GM23248 (cell line): ENCODE measurements around the gene ZBTB22. TPM values are rescaled to one million over a fixed set of nuclear protein-coding genes. Genes with fewer than 3 reads are reported as not detected.

ENCODE experiments used
- DNase-seq: peaks from one replicate; pipeline ENCODE4 v3.0.0-alpha.2; 2015
- H2AFZ ChIP-seq: fragments of 200-600 bp; sonication (generic); 2 replicates; pipeline ENCODE4 v1.6.1; 2016; ENCODE audit warnings: antibody characterized with exemption
- H3F3A ChIP-seq: fragments of 200-600 bp; sonication (generic); 2 replicates; pipeline ENCODE4 v1.6.1; 2016; ENCODE audit warnings: mild to moderate bottlenecking, antibody characterized with exemption, mixed run types; ENCODE audit not compliant: insufficient read depth
- H3K27ac ChIP-seq: fragments of 200-600 bp; sonication (generic); 2 replicates; pipeline ENCODE4 v1.5.1; 2016; ENCODE audit warnings: mild to moderate bottlenecking
- H3K27me3 ChIP-seq: fragments of 200-600 bp; sonication (generic); replicated peaks from 2 replicates; pipeline ENCODE4 v1.6.1; 2016; ENCODE audit warnings: mild to moderate bottlenecking; ENCODE audit not compliant: insufficient read depth
- H3K36me3 ChIP-seq: fragments of 200-600 bp; sonication (generic); 2 replicates; pipeline ENCODE4 v1.6.1; 2016; ENCODE audit warnings: low read depth, mild to moderate bottlenecking
- H3K4me1 ChIP-seq: fragments of 200-600 bp; sonication (generic); 2 replicates; pipeline ENCODE4 v1.6.1; 2016; ENCODE audit warnings: mild to moderate bottlenecking; ENCODE audit not compliant: insufficient read depth
- H3K4me2 ChIP-seq: fragments of 200-600 bp; sonication (generic); one replicate; pipeline ENCODE4 v1.6.1; 2016; ENCODE audit warnings: mild to moderate bottlenecking; ENCODE audit not compliant: unreplicated experiment
- H3K4me3 ChIP-seq: fragments of 200-600 bp; sonication (generic); 2 replicates; pipeline ENCODE4 v1.5.1; 2016; ENCODE audit warnings: mild to moderate bottlenecking
- H3K79me2 ChIP-seq: fragments of 200-600 bp; sonication (generic); 2 replicates; pipeline ENCODE4 v1.6.1; 2016; ENCODE audit warnings: mild to moderate bottlenecking; ENCODE audit not compliant: insufficient read depth
- H3K9ac ChIP-seq: fragments of 200-600 bp; sonication (generic); 2 replicates; pipeline ENCODE4 v1.6.1; 2016; ENCODE audit warnings: mild to moderate bottlenecking
- H3K9me2 ChIP-seq: fragments of 200-600 bp; sonication (generic); 2 replicates; pipeline ENCODE4 v1.6.1; 2016; ENCODE audit warnings: mixed run types, mild to moderate bottlenecking, moderate library complexity; ENCODE audit not compliant: insufficient read depth
- H3K9me3 ChIP-seq: fragments of 200-600 bp; sonication (generic); one replicate; pipeline ENCODE4 v1.6.1; 2017; ENCODE audit warnings: low read depth
- H4K20me1 ChIP-seq: fragments of 200-600 bp; sonication (generic); 2 replicates; pipeline ENCODE4 v1.6.0; 2016; ENCODE audit not compliant: insufficient read depth
- EZH2 ChIP-seq: fragments of 200-600 bp; sonication (generic); IDR thresholded peaks from 2 replicates; pipeline ENCODE4 v1.6.1; 2018; ENCODE audit warnings: antibody characterized with exemption, mild to moderate bottlenecking; ENCODE audit not compliant: insufficient read depth, poor library complexity, severe bottlenecking
- EZH2phosphoT487 ChIP-seq: fragments of 200-600 bp; sonication (generic); IDR thresholded peaks from 2 replicates; pipeline ENCODE4 v1.6.1; 2018; ENCODE audit warnings: antibody characterized with exemption, moderate library complexity, mild to moderate bottlenecking, low read depth; ENCODE audit not compliant: insufficient read depth
- WGBS, 2 experiments: methylation state at CpG; one replicate each; pipeline ENCODE4 v1.1.6; 2015 to 2017; ENCODE audit warnings: low lambda C conversion rate in 2 of 2, low coverage in 1 of 2; ENCODE audit errors: missing lambda C conversion rate in 2 of 2; 5-methylcytosine and 5-hydroxymethylcytosine counted together
- in situ Hi-C: fragments of 300-500 bp; cut with MboI; formaldehyde crosslinking; loops from 2 replicates; pipeline ENCODE4 v1.15.0; 2020
- polyA plus RNA-seq: library from polyadenylated mRNA; unstranded; fragments of >200 nt; fragmentation: Nextera tagmentation; extraction: Ambion mirVana; gene quantifications from 2 replicates; pipeline ENCODE4 v1.2.1, GENCODE V29; 2016
- total RNA-seq: library from RNA; depleted of rRNA; stranded (reverse); fragments of >200 nt; shearing (Covaris generic); gene quantifications from 2 replicates; pipeline ENCODE4 v1.2.3, GENCODE V29; 2014

ZBTB22 gene
- total and polyA plus RNA-seq, 2 experiments from 2014 or later = 9.8 to 18.3 TPM

DNA sequence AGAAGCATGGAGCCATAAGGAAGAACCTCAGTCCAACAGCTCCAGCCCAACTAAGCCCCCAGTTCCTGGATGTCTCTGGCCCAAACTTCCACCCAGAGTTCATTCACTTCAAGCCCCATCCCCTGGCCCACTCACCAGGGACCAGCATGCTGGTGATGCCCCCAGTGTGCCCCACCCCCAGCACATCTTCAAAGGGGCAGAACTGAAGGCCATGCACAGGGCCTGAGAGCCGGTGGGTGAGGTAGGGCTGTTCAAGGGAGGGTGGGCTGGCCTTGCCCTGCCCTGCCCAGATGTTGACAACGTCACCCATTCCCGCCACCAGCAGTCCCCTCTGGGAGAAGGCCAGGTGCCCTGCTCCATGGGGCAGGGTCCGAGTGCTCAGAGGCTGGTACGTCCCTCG, 37.0 kb downstream of the ZBTB22 start:
- Histone ChIP-seq H3K4me1 (peaks cover 11% of the 10 kb centered on the region), H3F3A (peaks cover 29% of the 10 kb centered on the region), H3K27ac (no peak overlapping the region), H2AFZ (no peak overlapping the region), H3K9me2 (no peaks in the 10 kb centered on the region), H3K9ac (no peak overlapping the region), H3K4me2 (no peak overlapping the region), H3K9me3 (no peaks in the 10 kb centered on the region), H4K20me1 (no peaks in the 10 kb centered on the region), H3K36me3 (peaks cover 38% of the 10 kb centered on the region; the same call in 1 of the 2 replicates), H3K79me2 (peaks cover 36% of the 10 kb centered on the region), H3K27me3 (no peaks in the 10 kb centered on the region), H3K4me3 (no peak overlapping the region)
- no peak for DNase-seq
- in situ Hi-C loops = no loop called here
- no peak for TF ChIP-seq EZH2phosphoT487
- TF ChIP-seq EZH2 = no peak
- 67 to 68% methylated on average over 6 of the region's 6 CpGs for WGBS, 2 experiments

DNA sequence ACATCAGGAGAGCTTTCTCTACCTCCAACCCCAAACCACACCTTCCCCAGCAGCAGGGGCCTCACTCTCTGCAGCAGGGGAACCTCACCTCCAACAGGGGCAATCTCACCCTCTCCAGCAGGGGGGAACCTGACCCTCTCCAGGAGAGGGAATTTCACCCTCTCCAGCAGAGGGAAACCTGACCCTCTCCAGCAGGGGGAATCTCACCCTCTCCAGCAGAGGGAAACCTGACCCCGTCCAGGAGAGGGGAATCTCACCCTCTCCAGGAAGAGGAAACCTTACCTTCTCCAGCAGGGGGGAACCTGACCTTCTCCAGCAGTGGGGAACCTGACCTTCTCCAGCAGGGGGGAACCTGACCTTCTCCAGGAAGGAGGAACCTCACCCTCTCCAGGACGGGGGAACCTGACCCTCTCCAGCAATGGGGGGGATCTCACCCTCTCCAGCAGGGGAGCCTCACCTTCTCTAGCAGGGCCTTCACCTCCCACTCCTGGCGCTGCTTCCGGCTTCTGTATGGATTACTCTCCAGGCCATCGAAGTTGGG, 37.5 kb downstream of the ZBTB22 start:
- H3K36me3 ChIP-seq = peaks cover 39% of the 10 kb centered on the region; the same call in 1 of the 2 replicates
- in situ Hi-C loops = no loop called here
- H3K4me2 ChIP-seq = no peak overlapping the region
- H3K9ac ChIP-seq = no peak overlapping the region
- H3K27me3 ChIP-seq = no peaks in the 10 kb centered on the region
- DNase-seq = peak; percentile 72
- H3K9me3 ChIP-seq = no peaks in the 10 kb centered on the region
- no peak overlapping the region for H3K4me3 ChIP-seq
- peaks cover 16% of the 10 kb centered on the region for H3K4me1 ChIP-seq
- no peak overlapping the region for H2AFZ ChIP-seq
- no peak overlapping the region for H3K27ac ChIP-seq
- TF ChIP-seq EZH2 (no peak), EZH2phosphoT487 (no peak)
- peaks cover 34% of the 10 kb centered on the region for H3F3A ChIP-seq
- no peaks in the 10 kb centered on the region for H3K9me2 ChIP-seq
- peaks cover 36% of the 10 kb centered on the region for H3K79me2 ChIP-seq
- WGBS, 2 experiments = 67 to 81% methylated on average over 4 to 5 of the region's 5 CpGs
- no peaks in the 10 kb centered on the region; the same call in 1 of the 2 replicates for H4K20me1 ChIP-seq

DNA sequence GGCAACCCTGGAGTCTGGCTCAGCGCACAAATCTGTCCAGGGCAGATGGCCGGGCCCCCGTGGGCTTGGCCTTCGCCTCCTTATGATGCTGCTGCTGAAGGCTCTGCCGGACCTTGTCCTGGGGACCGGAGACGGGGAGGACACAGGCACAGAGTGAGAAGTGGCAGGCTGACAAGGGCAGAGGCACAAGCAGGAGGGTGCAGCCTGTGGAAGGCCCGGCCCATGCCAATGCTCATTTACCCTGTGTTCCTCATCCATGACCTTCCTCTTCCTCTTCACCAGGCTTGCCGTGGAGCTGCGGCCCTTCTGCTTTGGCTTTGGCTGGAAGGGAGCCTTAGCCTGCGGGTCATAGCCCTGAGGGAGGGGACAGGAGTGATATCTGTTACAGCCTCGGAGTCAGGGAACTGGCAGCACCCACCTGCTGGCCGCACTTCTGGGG, 38.3 kb downstream of the ZBTB22 start:
- no peak overlapping the region for H2AFZ ChIP-seq

DNA sequence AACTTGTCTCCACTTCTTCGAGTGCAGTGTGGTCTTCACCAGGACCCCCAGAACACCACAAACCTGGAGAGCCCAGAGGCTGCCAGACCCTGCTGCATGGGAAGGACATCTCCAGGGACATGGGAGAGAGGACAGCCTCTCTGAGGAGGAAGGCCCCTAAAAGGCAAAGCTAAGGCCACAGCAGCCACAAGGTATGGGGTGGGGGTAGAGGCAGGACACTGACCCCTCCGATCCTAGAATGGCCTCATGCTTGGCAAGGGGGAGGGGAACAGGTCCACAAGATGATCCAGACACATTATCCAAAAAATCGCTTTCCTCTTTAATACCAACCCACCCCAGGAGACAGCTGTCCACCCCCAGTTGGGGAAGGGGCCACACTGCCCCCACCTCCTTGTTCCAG, 38.7 kb downstream of the ZBTB22 start:
- no peak overlapping the region for H3K27ac ChIP-seq
- TF ChIP-seq EZH2phosphoT487 = no peak
- TF ChIP-seq EZH2 = no peak

More for the DNA sequence above, 38.3 kb downstream of the ZBTB22 start:
- peaks cover 40% of the 10 kb centered on the region for H3K36me3 ChIP-seq
- DNase-seq = no peak
- H4K20me1 ChIP-seq = no peaks in the 10 kb centered on the region; the same call in 1 of the 2 replicates
- H3K4me3 ChIP-seq = no peak overlapping the region
- WGBS, 2 experiments = 71 to 73% methylated on average over 13 of the region's 13 CpGs
- no peak for TF ChIP-seq EZH2
- no peak for TF ChIP-seq EZH2phosphoT487
- no peak overlapping the region for H3K4me2 ChIP-seq
- peaks cover 24% of the 10 kb centered on the region for H3K4me1 ChIP-seq
- peaks cover 36% of the 10 kb centered on the region for H3K79me2 ChIP-seq
- no peak overlapping the region for H3K27ac ChIP-seq
- peaks cover 41% of the 10 kb centered on the region for H3F3A ChIP-seq
- no peaks in the 10 kb centered on the region for H3K9me2 ChIP-seq
- in situ Hi-C loops = no loop called here
- no peaks in the 10 kb centered on the region for H3K9me3 ChIP-seq
- no peak overlapping the region for H3K9ac ChIP-seq
- no peaks in the 10 kb centered on the region for H3K27me3 ChIP-seq

DNA sequence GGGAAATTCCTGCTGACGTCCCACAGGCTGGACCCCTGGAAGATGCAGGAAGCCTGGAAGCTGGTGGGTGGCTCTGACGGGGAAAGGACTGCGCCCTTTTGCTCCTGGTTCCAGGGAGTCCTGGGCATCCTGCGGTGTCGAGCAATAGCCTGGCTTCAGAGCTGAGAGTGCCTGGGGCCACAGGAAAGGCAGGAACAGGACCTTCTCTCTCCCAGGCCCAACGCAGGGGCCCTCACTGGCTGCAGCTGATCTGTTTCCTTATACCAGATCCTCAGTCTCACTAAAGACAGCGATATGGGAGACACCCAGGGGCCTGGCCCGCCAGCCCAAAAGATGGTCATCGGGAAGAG, 39.2 kb downstream of the ZBTB22 start:
- 72 to 73% methylated on average over 9 of the region's 9 CpGs for WGBS, 2 experiments
- in situ Hi-C loops = no loop called here

More for the DNA sequence above, 38.7 kb downstream of the ZBTB22 start:
- peaks cover 46% of the 10 kb centered on the region for H3F3A ChIP-seq
- H3K4me3 ChIP-seq = no peak overlapping the region
- no peak overlapping the region for H3K4me2 ChIP-seq
- no peaks in the 10 kb centered on the region for H3K9me2 ChIP-seq
- no peaks in the 10 kb centered on the region for H3K9me3 ChIP-seq
- WGBS, 2 experiments = 92% methylated on average over 3 of the region's 3 CpGs
- peaks cover 3% of the 10 kb centered on the region; the same call in 1 of the 2 replicates for H4K20me1 ChIP-seq
- H3K36me3 ChIP-seq = peaks cover 40% of the 10 kb centered on the region
- no peaks in the 10 kb centered on the region for H3K27me3 ChIP-seq
- H3K9ac ChIP-seq = no peak overlapping the region
- H3K4me1 ChIP-seq = peaks cover 28% of the 10 kb centered on the region
- H3K79me2 ChIP-seq = peaks cover 37% of the 10 kb centered on the region
- no peak overlapping the region for H2AFZ ChIP-seq
- DNase-seq = no peak
- in situ Hi-C loops = no loop called here

More for the DNA sequence above, 39.2 kb downstream of the ZBTB22 start:
- Histone ChIP-seq H2AFZ (no peak overlapping the region), H3K4me2 (no peak overlapping the region), H3K36me3 (peaks cover 40% of the 10 kb centered on the region), H3K27ac (no peak overlapping the region), H3K9ac (no peak overlapping the region), H3K79me2 (peaks cover 37% of the 10 kb centered on the region), H3K4me3 (no peak overlapping the region), H3K9me3 (no peaks in the 10 kb centered on the region), H3K9me2 (no peaks in the 10 kb centered on the region), H4K20me1 (peaks cover 4% of the 10 kb centered on the region; the same call in 1 of the 2 replicates), H3K27me3 (no peaks in the 10 kb centered on the region), H3F3A (peaks cover 50% of the 10 kb centered on the region), H3K4me1 (peaks cover 33% of the 10 kb centered on the region)
- TF ChIP-seq EZH2phosphoT487 (no peak), EZH2 (no peak)
- DNase-seq = peak; percentile 40
